ENCODE measurements around the gene NEU2.

NEU2 gene

DNA sequence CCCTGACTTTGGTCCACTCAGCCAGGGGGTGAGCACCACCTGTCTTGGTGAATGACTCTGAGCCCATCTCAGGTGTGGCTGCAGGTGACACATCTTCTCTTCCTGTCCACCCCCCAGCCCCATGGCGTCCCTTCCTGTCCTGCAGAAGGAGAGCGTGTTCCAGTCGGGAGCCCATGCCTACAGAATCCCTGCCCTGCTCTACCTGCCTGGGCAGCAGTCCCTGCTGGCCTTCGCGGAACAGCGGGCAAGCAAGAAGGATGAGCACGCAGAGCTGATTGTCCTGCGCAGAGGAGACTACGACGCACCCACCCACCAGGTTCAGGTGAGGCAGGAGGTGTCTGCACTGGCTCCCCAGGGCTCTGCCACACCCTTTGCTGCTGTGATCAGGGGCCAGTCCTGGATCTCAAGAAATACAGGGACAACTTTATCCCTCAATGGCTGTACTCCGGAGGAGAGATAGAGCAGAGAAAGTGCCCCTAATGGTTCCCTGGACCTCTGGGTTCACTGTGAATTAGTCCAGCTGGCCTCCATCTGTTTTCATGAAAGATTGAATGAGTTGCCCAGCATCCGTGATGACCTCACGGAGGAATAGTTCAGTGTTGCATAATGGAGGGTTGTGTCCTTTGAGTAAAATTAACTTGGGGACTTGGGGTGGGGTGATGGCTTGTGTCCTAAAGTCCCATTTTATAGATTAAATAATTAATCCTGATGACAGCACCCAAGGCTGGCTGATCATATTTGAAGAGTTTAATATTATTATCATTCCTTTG is at the start of gene NEU2:
TSS of gene NEU2 (plus strand) at position 122 of the 770 bp plus-strand sequence. CDS start at position 122, 0 bp downstream.
- DNase-seq, result no peak

DNA sequence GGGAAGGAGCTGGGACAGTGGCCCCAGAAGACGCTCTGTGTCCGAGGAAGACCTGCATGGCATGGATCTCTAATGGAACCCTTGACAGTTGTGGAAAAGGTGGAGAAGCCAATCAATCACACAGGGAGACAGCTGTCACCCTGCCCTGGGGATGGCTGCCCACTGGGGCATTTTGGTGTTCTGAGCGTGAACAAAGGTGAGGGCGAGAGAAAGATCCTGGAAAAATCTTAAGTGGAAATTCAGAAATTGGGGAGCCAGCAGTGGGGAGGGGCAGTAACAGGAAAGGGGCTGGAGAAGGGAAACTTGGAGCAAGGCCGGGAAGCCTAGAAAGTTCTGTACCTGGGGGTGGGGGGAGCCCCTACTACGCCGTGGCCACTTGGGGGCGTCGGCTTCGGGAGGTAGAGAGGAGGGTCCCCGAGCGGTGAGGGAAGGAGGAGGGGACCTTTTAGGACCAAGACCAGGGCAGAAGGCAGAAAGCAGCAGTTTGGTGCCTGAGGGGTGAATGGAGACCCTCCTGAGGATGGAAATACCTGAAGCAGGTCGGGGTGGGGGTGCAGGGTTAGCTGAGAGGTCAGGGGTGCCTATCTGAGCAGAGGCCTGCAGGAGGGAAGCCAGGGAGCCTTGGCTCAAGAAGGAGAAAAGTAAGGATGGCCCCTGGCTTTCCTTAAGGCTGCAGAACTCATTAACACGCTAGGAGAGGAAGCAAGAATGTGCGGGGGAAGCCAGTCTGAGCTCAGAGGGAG is 49.4 kb upstream of the NEU2 start:
- DNase-seq, result no peak

DNA sequence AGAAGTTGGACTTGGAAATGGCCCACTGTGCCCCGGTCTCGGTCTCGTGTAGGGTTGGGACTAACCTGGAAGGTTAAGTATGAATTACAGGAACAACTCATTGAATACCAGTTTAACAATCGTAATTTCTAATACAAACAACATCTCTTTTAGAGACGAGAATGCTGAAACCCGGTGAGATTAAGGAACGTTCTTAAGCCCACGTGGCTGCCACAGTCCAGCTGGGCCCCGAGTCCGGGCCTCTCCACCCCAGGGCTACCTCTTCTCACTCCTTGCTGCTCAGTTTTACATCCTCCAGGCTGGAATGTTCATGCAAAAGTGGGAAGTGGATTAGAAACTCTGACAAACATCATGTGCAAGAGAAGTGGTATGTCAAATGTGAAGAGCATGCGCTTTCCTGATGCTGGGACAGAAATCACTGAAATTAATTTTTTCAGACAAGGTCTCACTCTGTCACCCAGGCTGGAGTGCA is 48.8 kb upstream of the NEU2 start:
- no peak for DNase-seq

DNA sequence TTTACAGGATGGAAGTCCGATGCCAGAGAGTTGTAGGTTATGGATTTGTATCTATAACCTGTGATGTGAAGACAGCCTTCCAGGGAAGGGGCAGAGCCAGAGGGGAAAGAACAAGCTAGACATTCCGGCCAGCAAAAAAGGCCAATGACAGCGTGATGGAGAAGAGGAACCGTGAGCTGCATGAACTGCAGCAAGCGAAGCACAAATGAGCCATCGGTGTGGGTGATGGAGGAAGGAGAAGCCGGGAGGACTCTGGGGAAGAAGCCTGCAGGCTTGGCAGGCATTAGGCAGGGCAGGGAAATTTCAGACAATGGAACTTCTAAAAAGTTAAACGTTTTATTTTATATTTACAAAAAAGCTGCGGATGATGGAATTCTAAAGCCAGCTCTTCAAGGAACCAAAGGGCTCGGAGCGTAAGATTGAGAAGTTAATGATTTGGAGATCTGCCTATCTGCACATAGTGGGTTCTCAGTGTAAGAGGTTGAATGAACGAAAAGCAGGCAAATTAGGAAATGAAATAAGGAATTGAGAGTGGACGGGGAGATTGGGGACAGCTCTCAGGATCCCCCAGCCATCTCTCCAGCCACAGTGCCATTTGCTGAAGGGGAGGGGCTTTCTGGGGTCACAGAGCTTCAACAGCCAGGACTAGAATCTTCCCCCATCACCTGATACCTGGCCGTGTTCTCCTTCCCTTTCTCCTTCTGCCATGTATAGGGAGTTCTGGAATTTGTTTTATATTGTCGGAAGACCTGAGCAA is 47.8 kb upstream of the NEU2 start:
- no peak for DNase-seq

DNA sequence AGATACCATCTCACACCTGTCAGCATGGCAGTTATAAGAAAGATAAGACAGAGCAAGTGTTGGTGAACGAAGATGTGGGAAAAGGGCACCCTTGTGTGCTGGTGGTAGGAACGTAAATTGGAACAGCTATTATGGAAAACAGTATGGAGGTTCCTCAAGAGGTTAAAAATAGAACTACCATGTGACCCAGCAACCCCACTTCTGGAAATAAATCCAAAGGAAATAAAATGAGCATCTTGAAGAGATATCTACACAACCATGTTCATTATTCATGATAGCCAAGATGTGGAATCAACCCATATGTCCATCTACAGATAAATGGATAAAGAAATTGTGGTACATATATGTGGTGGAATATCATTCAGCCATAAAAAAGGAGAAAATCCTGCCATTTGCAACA is 46.3 kb upstream of the NEU2 start:
- DNase-seq, result no peak

DNA sequence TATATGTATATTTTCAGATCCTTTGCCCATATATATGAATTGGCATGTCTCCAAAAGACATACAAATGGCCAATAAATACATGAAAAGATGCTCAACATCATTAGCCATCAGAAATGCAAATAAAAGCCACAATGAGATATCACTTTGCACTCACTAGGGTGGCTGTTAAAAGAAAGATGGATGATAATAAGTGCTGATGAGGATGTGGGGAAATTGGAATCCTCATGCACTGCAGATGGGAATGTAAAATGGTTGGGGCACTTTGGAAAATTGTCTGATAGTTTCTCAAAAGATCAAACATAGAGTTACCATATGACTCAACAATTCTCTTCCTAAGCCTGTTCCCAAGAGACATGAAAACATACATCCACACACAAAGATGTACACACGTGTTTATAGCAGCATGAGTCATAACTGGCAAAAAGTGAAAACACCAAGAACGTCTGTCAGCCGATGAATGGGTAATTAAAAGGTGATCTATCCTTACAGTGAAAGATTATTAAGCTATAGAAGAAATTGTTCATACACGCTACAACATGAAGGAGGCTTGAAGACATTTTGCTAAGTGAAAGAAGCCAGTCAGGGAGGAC is 39.1 kb upstream of the NEU2 start:
- DNase-seq, result no peak

DNA sequence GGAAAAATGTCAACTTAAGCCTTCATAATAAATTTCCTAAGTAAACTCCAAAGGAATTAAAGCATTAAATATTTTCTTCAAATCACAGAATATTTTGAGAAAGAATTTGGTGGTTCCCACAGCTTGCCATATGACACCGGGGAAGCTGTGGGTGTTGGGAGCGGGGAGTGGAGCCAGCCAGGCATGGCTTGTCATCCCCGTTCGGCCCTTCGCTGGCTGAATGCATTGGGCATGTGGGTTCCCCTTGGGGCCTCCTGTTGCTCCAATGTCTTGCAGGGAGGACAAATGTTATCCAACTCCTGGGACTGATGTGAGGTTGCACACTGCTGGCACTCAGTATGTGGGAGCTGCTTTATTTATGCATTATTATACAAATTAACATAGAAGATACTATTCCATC is 38.0 kb upstream of the NEU2 start:
- no peak for DNase-seq

DNA sequence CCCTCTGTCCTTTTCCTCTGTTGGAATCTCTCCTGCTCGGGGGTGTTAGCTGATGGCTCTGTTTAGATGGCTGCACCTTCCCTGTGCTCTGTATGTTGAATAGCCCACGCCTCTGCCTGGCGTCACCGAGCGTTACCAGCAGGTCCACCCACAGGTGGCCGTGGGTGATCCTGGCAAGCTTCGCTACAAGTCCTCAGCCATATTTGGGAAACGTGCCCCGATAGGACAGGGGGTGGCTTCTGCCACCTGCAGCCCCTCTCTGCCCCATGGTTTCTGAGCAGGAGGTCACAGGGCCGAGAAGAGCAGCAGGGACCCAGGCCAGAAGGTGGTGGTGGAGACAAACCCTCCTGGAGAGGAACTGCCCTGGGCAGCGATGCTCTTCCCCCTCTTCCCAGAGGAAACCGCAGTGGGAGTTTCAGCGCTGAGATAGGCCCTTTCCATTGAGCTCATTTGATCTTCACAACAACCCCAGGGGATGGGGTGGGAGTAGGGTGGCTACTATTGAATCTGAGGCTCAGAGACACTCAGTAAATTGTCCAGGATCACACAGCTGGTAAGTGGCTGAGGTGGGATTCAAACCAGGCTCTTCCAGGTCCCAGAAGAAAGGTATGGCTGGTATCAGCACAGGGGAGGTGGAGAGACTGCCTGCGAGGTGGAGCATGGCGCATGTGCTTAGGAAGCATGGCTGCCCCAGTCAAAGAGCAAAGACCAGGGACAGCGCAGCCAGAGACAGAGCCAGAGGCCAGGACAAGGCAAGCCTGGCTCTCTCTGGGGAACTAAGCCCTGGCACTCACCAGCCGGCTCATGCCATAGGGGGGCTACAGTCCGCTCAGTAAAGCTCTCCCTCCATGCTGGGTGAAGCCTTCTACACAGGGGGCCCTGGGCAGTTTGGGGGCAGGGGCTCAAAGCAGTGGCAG is 34.5 kb upstream of the NEU2 start:
- DNase-seq, result no peak

DNA sequence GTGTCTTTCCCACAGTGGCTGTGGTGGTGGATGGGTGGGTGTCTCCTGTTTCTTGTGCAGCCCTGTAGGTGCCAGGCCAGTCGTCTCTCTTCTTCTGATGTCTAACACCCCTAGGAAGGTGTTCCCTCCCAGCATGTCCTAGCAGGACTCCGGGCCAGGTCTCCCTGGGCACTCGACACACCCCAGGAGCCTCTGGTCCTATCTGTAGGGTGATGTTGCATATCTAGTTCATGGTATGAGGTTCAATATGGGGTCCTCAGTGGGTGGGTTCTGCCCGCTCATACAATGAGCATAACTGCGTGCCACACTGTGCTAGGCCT is 33.8 kb upstream of the NEU2 start:
- DNase-seq, result no peak

DNA sequence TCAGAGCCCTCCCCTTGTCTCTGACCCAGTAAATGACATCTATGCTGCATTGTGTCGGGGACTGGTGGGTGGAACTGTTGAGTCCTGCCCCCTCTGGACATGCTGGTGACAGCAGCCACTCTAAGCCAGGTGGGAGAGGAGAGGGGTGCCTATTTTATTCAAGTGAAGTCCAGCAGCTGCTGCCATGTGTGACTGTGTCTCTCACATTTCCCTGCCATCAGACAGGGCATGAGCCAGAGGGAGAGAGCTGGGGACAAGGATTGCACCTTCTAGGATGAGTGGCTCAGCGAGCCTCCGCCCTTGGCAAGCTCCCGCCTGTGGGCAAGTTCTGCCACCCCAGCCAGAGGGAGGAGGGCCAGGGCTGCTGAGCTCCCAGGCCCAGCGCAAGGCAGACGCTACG is 33.1 kb upstream of the NEU2 start:
- DNase-seq, result no peak

DNA sequence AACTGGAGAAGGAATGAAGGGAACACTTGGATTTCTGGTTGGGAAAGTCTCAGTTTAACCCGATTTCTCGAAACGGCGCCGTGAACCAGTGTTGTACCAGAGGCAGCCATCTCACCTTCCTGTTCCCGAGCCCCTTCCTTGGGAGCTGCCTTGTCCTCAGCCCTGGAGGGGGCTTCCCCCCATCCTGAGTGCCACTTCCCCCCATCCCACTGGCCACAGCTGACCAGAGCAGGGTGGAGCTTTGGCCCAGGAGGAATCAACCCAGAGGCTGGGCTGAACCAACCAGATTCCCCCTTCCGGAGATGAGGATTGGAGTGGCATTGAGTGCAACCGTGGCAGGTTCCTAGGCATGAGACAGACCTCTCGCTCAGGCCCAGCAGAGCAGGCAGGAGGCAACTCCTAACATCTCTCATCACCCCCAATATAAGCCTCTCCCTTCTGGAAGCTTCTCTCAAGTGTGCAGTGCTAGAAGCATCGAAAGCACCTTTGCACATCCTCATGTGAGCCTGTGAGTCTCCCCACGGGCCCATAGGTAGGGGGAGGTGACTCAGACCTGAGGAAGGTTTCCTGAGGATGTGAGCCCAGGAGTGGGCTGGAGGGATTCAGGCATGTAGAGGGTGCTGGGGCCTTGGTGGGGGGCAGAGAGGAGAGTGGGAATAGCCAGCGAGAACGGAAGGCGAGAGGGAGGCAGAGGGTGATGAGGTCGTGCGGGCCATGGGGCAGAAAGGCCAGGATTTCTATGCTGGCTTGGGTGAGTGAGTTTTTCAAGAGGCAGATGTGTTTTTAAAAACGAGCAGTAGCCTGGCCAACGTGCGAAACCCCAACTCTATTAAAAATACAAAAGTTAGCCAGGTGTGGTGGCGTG is 31.4 kb upstream of the NEU2 start:
- no peak for DNase-seq

DNA sequence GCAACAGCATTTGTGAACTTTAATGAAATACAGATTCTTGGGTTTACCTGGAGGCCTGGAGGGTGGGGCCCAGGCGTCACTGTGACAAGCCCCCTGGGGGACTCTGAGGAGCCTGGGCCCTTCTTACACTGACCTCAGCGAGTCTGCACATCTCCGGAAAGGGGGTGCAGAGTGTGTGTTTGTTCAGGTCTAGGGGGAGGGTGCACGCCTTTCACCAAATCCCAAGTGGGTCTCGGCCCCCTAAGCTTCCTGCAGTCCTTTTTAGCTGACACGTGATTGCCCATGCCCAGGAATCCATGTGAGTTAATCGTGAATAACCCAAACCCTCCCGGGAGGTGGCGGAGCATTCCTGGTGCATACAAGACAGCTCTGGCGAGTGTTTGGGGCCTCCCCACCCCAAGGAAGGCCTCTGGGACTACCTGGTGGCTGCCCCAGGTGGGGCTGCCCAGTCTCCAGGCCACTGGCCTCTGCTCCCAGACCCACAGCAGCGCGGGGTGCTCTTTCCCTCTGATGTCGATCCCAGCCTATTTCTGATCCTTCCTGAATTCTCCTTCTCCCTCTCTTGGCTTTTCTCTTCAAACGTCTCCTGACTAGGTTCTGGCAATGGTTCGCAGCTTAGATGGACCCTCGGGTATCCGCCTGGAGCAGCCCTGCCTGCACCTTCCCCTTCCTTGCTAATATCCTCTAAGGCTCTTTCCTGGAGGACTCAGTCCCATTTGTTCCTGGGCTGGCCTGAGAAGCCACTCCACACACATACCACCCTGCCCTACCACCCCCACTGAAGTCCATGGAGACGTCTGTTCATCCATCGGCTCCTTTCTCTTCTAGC is 29.4 kb upstream of the NEU2 start:
- DNase-seq, result no peak

DNA sequence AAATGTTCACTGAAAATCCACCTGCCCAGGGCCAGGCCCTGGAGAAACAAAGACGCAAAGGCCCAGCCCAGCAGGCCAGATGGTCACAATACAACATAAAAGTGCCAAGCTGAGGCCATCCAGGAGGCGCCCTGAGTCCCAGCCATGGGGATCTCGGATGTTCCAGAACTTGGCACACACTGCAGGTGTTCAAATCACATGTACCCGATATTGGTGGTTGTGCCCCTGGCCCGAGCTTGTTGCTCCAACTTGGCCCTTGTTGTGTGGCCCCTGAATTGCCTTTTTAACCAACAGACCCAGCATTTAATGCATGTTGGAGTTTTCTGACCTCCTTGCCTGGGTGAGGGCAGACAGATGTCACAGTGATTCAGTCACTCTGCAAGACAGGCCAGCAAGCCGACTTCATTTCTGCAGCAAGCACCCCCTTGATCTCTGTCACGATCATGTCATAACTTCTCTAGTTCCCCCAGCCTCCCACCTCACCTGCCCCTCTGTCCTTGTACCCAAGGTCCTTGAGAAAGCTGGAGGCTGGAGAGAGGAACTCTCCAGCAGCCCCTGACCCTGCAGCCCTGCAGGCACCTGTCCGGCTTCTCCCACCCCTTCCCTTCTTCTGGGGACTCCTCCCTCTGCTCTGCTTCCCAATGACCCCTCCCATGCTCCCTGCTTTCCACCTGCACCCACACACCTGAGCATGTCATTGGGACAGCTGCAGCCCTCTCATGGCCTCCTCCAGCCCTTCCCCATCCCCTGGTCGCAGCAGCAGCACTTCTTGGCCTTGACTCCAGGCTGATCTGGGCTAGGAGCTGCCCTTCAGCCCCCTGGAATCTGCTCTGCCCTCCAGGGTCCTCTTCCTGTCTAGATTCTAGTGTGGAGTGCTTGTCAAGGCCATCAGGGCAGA is 28.6 kb upstream of the NEU2 start:
- DNase-seq, result no peak

DNA sequence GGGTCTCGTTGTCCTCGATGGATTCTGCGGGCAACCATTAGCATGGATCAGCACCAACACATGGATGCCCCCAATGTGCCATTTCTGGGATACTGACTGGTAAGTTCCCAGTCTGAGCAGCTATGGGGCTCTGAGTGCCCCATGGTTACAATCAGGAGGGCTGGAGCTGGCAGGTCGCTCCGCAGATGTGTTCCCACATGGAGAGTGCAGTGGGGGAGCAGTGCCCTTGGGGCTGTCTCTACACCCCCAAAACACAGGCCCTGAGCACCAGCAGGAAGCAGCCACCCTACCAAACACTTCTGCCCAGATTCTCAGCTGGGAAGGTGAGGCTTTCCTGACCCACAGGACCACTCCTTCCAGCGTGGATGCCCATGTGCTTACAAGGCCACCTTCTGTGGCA is 27.4 kb upstream of the NEU2 start:
- no peak for DNase-seq

DNA sequence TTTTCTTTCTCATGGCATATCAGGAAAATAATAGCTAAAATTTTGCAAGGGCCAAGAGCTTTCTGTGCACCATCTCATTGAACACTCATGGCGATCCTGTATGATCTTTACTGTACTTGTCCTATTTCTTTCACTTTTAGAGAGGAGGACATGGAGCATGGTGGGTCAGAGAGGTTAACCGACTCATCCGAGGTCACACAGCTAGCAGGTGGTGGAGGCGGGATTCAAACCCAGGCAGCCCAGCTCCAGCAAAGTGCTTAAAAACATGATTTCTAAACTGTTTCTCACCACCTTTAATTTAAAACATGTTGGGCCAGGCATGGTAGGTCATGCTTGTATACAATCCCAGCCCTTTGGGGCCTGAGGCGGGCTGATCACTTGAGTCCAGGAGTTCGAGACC is 25.8 kb upstream of the NEU2 start:
- DNase-seq, result no peak

DNA sequence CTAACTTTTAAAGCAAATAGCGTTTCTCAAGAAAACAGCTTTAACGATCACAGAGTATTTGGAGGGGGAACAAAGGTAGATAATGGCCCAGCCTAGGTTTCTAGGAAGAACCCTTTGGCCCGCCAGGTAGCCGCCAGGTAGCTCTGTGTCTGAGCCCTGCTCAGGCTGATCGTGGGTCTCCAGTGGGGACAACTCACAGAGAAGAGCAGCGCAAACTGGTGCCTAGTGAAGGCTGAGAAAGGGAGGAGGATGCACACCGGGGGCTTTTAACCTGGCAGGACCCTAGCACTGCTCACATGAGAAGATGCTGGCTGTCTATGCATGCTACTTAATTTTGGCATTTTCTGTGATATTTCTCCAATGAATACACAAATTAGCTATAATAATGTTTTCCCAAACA is 25.2 kb upstream of the NEU2 start:
- no peak for DNase-seq

DNA sequence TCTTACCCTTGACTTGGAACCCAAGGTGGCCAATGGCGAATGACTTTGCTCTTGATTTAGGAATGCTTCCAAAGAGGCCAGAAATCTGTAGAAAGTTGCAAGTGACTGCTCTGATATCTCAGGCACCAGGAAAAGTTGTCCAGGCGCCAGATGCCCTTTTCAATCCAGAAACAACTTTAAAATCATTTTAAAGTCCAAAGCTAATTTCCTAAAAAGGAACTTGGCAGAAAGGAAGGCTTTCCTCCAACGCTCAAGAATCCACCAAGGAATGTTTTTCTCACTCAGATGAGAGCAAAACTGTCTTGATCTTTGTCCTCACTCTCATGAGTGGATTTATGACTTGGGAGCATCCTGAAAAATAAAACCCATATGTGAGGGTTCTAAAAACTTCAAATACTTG is 24.7 kb upstream of the NEU2 start:
- no peak for DNase-seq

DNA sequence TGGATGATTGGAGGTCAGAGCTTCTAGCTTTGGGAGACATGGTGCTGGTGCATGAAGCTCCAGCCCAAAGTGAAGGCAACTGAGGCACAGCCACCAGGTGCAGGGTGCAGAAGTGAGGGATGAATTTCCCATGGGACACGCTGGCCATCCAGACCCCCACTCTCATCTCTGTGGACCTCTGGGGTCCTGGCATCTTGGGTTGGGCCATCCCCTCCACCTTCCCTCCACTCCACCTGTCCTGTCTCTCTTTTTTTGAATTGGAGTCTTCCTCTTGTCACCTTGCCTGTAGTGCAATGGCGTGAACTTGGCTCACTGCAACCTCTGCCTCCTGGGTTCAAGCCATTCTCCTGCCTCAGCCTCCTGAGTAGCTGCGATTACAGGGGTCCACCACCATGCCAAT is 22.8 kb upstream of the NEU2 start:
- DNase-seq, result no peak

DNA sequence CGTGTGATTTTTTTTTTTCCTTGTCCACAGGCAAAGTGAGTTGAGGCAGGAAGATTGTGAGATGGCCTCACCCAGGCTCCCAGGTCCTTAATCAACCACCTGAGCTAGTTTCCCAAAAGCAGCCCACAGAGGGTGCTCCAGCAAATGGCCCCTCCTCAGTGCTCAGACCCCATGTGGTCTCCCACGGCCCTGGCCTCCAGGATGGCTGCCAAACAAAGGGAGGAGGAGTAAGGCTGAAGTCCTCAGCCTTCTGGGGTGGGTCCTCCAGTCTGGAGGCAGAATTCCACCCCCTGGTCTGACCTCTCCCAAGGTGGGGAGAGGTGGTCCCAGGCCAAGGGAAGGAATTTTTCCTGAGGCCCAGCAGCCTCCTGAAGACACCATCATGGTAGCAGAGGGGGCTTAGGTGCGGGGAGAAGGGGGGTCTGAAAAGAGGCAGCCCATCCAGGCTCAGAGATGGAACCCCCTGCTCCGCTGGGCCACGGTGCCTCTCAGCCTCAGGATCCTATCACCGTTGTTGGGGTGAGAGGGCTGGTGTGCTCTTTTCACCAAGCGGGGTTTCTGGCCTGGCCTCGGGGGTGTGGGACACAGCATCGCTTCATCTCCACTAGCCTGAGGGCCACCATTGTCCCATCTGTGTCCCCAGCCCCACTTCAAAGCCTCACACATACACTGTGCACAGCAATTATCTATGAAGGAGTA is 21.8 kb upstream of the NEU2 start:
- DNase-seq, result no peak
